Trophoblast cell (in vitro differentiated cells and primary cell): ENCODE measurements around the gene MARCHF5.

Experiments
- DNase-seq, 2 donors: peaks; one replicate each; pipeline ENCODE4 v3.0.0-alpha.2; 2016
- H2AFZ ChIP-seq: 2 replicates; pipeline ENCODE4 v1.6.1; 2013; ENCODE audit warnings: low read length, moderate library complexity, mild to moderate bottlenecking; ENCODE audit not compliant: insufficient read depth, poor library complexity
- H2AK5ac ChIP-seq: 2 replicates; pipeline ENCODE4 v1.6.1; 2013; ENCODE audit warnings: mild to moderate bottlenecking, low read length
- H2BK120ac ChIP-seq: 2 replicates; pipeline ENCODE4 v1.6.1; 2013; ENCODE audit warnings: low read length, mild to moderate bottlenecking, moderate library complexity; ENCODE audit not compliant: insufficient read depth, poor library complexity
- H2BK12ac ChIP-seq: 2 replicates; pipeline ENCODE4 v1.6.1; 2013; ENCODE audit warnings: mild to moderate bottlenecking, low read length, moderate library complexity
- H2BK5ac ChIP-seq: 2 replicates; pipeline ENCODE4 v1.6.1; 2013; ENCODE audit warnings: low read length, low read depth, moderate library complexity, mild to moderate bottlenecking; ENCODE audit not compliant: poor library complexity
- H3K14ac ChIP-seq: 2 replicates; pipeline ENCODE4 v1.6.1; 2013; ENCODE audit warnings: mild to moderate bottlenecking, low read length
- H3K18ac ChIP-seq: 2 replicates; pipeline ENCODE4 v1.6.1; 2013; ENCODE audit warnings: mild to moderate bottlenecking, low read length
- H3K23ac ChIP-seq: 2 replicates; pipeline ENCODE4 v1.6.1; 2013; ENCODE audit warnings: low read length
- H3K27ac ChIP-seq: 2 replicates; pipeline ENCODE4 v1.5.1; 2013; ENCODE audit warnings: low read depth, mild to moderate bottlenecking, inconsistent platforms, low read length, moderate library complexity
- H3K27me3 ChIP-seq: 2 replicates; pipeline ENCODE4 v1.6.1; 2013; ENCODE audit warnings: inconsistent platforms, mild to moderate bottlenecking, low read length, moderate library complexity; ENCODE audit not compliant: insufficient read depth
- H3K36me3 ChIP-seq, 2 experiments: 1 replicate in 1 of 2; 2 replicates in 1 of 2; pipeline ENCODE4 v1.6.1; 2013; ENCODE audit warnings: low read length in 2 of 2, mild to moderate bottlenecking in 2 of 2, moderate library complexity in 1 of 2; ENCODE audit not compliant: insufficient read depth in 2 of 2, control insufficient read depth in 1 of 2
- H3K4ac ChIP-seq: 2 replicates; pipeline ENCODE4 v1.6.1; 2013; ENCODE audit warnings: low read depth, mild to moderate bottlenecking, low read length, moderate library complexity
- H3K4me1 ChIP-seq, 2 experiments: 1 replicate in 1 of 2; 2 replicates in 1 of 2; pipeline ENCODE4 v1.6.1; 2013; ENCODE audit warnings: low read length in 2 of 2, mild to moderate bottlenecking in 2 of 2, moderate library complexity in 1 of 2; ENCODE audit not compliant: insufficient read depth in 2 of 2, control insufficient read depth in 1 of 2
- H3K4me2 ChIP-seq: 2 replicates; pipeline ENCODE4 v1.6.1; 2013; ENCODE audit warnings: inconsistent platforms, mild to moderate bottlenecking, low read length, moderate library complexity
- H3K4me3 ChIP-seq: 2 replicates; pipeline ENCODE4 v1.5.1; 2013; ENCODE audit warnings: mild to moderate bottlenecking, low read depth, low read length, inconsistent platforms
- H3K79me1 ChIP-seq: one replicate; pipeline ENCODE4 v1.6.1; 2013; ENCODE audit warnings: low read length
- H3K79me2 ChIP-seq: 2 replicates; pipeline ENCODE4 v1.6.1; 2013; ENCODE audit warnings: low read length, mild to moderate bottlenecking; ENCODE audit not compliant: control insufficient read depth, insufficient read depth, poor library complexity
- H3K9ac ChIP-seq: 2 replicates; pipeline ENCODE4 v1.6.1; 2013; ENCODE audit warnings: mild to moderate bottlenecking, low read length
- H3K9me3 ChIP-seq: 2 replicates; pipeline ENCODE4 v1.6.1; 2013; ENCODE audit warnings: low read depth, mild to moderate bottlenecking, control low read depth, inconsistent platforms, low read length; ENCODE audit not compliant: insufficient read depth
- H4K12ac ChIP-seq: 2 replicates; pipeline ENCODE4 v1.6.1; 2013; ENCODE audit warnings: low read depth, mild to moderate bottlenecking, low read length, moderate library complexity
- H4K8ac ChIP-seq: 2 replicates; pipeline ENCODE4 v1.6.1; 2013; ENCODE audit warnings: low read depth, mild to moderate bottlenecking, low read length, moderate library complexity
- H4K91ac ChIP-seq: one replicate; pipeline ENCODE4 v1.6.1; 2013; ENCODE audit warnings: low read depth, mild to moderate bottlenecking, low read length, moderate library complexity
- WGBS: extraction: QIAGEN DNeasy Blood & Tissue Kit; methylation state at CpG from one replicate; pipeline ENCODE4 v1.1.7; 2013; ENCODE audit warnings: missing lambda C conversion rate; ENCODE audit not compliant: insufficient read length, insufficient coverage; ENCODE audit errors: extremely low coverage; 5-methylcytosine and 5-hydroxymethylcytosine counted together

Gene MARCHF5

DNA sequence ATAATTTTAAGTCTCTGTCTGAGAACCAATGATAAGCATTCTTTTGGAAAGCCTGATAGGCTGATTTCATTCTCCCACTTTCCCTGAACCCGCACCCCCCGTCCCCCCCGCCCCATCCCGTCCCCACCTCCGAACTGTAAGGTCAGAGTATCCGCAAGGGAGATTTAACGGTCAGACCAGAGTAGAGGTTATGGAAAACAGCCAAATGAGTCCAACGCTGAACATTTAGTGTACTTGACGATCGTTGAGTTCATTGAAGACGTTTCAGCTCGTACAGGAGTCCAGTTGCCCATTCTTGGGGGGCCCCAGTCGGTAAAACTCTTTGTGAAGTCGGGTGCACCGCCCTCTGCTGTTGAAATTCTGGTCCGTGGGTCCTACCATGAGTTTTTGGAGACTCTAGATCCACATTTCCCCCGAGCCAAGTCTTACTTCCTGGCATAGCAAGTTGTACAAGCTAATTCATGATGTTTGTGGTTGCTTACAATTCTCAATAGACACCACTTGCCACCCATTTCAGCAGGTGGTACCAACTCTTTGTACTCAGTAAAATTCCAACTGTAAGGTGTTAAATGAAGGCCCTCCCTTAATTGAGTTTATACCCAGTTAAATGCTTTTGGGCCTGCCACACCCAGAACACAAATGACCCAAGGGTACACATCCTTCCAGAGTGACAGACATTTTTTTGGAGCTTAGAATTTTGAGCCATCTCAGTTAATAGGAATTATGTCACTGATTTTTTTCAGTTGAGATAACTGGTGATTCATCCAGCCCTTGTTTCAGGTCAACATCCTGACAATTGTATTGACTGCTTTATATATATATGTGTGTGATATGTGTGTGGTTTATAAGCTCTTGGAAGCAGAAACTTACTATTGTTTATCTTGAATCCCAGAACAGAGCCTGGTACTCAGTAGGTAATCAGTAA is 1.2 kb downstream of the MARCHF5 start:
- peak overlapping the region; percentile 84 for H3K4me2 ChIP-seq
- no peak overlapping the region for H3K23ac ChIP-seq
- H3K4me3 ChIP-seq = peak overlapping the region; percentile 69
- H3K4ac ChIP-seq = peak overlapping the region; percentile 16
- H4K12ac ChIP-seq = no peak overlapping the region
- H2AK5ac ChIP-seq = no peak overlapping the region
- H2AFZ ChIP-seq = no peak overlapping the region
- no CpG with 5 or more reads among the region's 17 CpGs for WGBS
- H3K79me1 ChIP-seq = peaks cover 11% of the 10 kb centered on the region
- H3K27ac ChIP-seq = no peak overlapping the region
- DNase-seq = peak; percentile 21 to 75
- no peak overlapping the region for H4K8ac ChIP-seq
- no peaks in the 10 kb centered on the region for H3K27me3 ChIP-seq
- no peak overlapping the region for H2BK12ac ChIP-seq
- H3K9me3 ChIP-seq = peaks cover 2% of the 10 kb centered on the region
- no peak overlapping the region for H2BK120ac ChIP-seq
- H3K14ac ChIP-seq = no peak overlapping the region
- peaks cover 7 to 10% of the 10 kb centered on the region in 2 experiments for H3K36me3 ChIP-seq
- peak overlapping the region; percentile 35 for H3K9ac ChIP-seq
- peaks cover 0 to 2% of the 10 kb centered on the region in 2 experiments for H3K4me1 ChIP-seq
- no peak overlapping the region for H2BK5ac ChIP-seq
- H4K91ac ChIP-seq = no peak overlapping the region
- H3K79me2 ChIP-seq = peaks cover 14% of the 10 kb centered on the region
- H3K18ac ChIP-seq = no peak overlapping the region

DNA sequence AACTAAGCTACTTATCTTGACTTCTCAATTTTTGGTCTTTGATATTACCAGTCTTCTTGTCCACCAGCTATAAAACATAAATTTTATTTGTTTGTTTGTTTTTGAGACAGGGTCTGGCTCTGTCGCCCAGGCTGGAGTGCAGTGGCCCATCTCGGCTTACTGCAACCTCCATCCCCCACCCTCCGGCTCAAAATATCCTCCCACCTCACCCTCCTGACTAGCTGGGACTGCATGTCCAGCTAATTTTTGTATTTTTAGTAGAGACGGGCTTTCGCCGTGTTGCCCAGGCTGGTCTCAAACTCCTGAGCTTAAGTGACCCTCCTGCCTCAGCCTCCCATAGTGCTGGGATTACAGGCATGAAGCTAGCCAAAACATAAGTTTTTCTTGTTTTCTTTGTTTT is 7.5 kb downstream of the MARCHF5 start:
- H2BK5ac ChIP-seq = no peak overlapping the region
- H2BK120ac ChIP-seq = no peak overlapping the region

DNA sequence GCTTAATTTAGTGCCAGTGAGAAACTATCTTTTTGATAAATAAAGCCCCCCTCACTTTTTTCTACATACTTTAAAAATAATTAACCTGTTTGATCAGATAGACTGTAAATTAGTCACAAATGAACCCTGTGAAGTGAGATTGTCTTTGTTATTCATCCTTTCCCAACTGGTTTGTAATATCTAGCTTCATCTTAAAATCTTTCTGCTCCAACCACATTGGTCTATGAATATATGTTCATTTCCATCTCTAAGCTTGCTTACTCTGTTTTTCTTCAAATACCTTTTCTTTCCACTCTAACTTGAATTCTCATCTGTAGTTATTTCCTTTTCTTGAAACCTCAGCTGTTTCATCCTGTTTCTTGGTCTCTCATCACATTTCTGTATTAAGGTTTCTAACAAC is 12.1 kb downstream of the MARCHF5 start:
- no peaks in the 10 kb centered on the region for H3K27me3 ChIP-seq
- no peaks in the 10 kb centered on the region for H3K79me1 ChIP-seq
- H3K4me2 ChIP-seq = no peak overlapping the region
- peaks cover 2% of the 10 kb centered on the region for H3K79me2 ChIP-seq
- no peak overlapping the region for H2AK5ac ChIP-seq
- no peak overlapping the region for H3K9ac ChIP-seq
- no peak for DNase-seq
- no peaks in the 10 kb centered on the region for H3K9me3 ChIP-seq
- no peak overlapping the region for H3K14ac ChIP-seq
- no peak overlapping the region for H3K4ac ChIP-seq
- H3K27ac ChIP-seq = no peak overlapping the region
- H3K4me1 ChIP-seq = peaks cover 0 to 1% of the 10 kb centered on the region in 2 experiments
- H2BK120ac ChIP-seq = no peak overlapping the region
- H4K8ac ChIP-seq = no peak overlapping the region
- H3K18ac ChIP-seq = no peak overlapping the region
- H3K4me3 ChIP-seq = no peak overlapping the region
- H3K36me3 ChIP-seq = peaks cover 0 to 2% of the 10 kb centered on the region in 2 experiments
- H4K12ac ChIP-seq = no peak overlapping the region
- H2BK5ac ChIP-seq = no peak overlapping the region
- no peak overlapping the region for H3K23ac ChIP-seq
- no peak overlapping the region for H2BK12ac ChIP-seq
- H2AFZ ChIP-seq = no peak overlapping the region
- H4K91ac ChIP-seq = no peak overlapping the region

More for the DNA sequence above, 7.5 kb downstream of the MARCHF5 start:
- Histone ChIP-seq H3K36me3 (peaks cover 3 to 9% of the 10 kb centered on the region in 2 experiments), H2AFZ (no peak overlapping the region), H3K14ac (no peak overlapping the region), H3K4me1 (no peaks in the 10 kb centered on the region), H4K91ac (no peak overlapping the region), H3K79me2 (peaks cover 8% of the 10 kb centered on the region), H3K4me3 (no peak overlapping the region), H2BK12ac (no peak overlapping the region), H3K4me2 (no peak overlapping the region), H4K8ac (no peak overlapping the region), H4K12ac (no peak overlapping the region), H3K4ac (peak overlapping the region; percentile 59), H3K9me3 (no peaks in the 10 kb centered on the region), H3K27me3 (no peaks in the 10 kb centered on the region), H3K9ac (no peak overlapping the region), H3K18ac (no peak overlapping the region), H2AK5ac (no peak overlapping the region), H3K27ac (no peak overlapping the region), H3K79me1 (no peaks in the 10 kb centered on the region), H3K23ac (no peak overlapping the region)
- DNase-seq = no peak
- no CpG with 5 or more reads among the region's 6 CpGs for WGBS

DNA sequence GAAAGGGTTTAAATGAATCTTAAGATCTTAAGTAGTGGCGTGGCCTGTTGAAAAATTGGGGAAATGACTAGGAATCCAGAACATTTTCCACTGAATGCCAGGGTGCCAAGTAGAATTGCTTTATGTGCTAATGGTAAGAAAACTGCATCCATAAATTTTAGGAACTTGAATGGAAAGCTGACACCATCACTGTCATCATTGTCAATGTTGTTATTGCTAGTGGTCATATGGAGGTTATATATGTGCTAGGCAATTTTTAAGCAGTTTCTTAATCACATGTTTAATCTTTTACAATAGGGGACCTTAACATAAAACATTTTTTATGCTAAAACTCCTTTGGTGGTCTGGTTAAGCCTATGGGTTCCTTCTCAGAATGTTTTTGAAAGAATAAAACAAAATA is 13.1 kb downstream of the MARCHF5 start:
- Histone ChIP-seq H4K8ac (no peak overlapping the region), H3K4me2 (no peak overlapping the region), H4K12ac (no peak overlapping the region), H3K27ac (no peak overlapping the region), H3K14ac (no peak overlapping the region), H3K4me1 (peaks cover 0 to 2% of the 10 kb centered on the region in 2 experiments), H3K36me3 (peaks cover 0 to 2% of the 10 kb centered on the region in 2 experiments), H2BK120ac (no peak overlapping the region), H4K91ac (no peak overlapping the region), H3K27me3 (no peaks in the 10 kb centered on the region), H3K4ac (no peak overlapping the region), H3K9ac (no peak overlapping the region), H3K4me3 (no peak overlapping the region), H3K23ac (no peak overlapping the region), H2AFZ (no peak overlapping the region), H3K18ac (no peak overlapping the region), H3K9me3 (no peaks in the 10 kb centered on the region), H2BK12ac (no peak overlapping the region), H2BK5ac (no peak overlapping the region), H2AK5ac (no peak overlapping the region), H3K79me1 (no peaks in the 10 kb centered on the region), H3K79me2 (peaks cover 2% of the 10 kb centered on the region)
- WGBS = 100% methylated on average over 1 of the region's 1 CpG
- no peak for DNase-seq
